GM12878 (cell line): ENCODE results near the gene KANK4. TPM values are rescaled to one million over a fixed set of nuclear protein-coding genes. Genes with fewer than 3 reads are reported as not detected.

Experiments used
- BHLHE40 ChIP-seq, 2 experiments: fragments of 450-650 bp in 1 of 2; IDR thresholded peaks; 2 replicates each; pipeline ENCODE4 v1.6.1; 2011 to 2017; ENCODE audit warnings: low read depth in 2 of 2, borderline replicate concordance in 1 of 2, improper control_type of control experiment in 1 of 2, low read length in 1 of 2, mild to moderate bottlenecking in 1 of 2
- CBX5 ChIP-seq: sonication (generic); IDR thresholded peaks from 2 replicates; pipeline ENCODE4 v1.6.1; 2016; ENCODE audit warnings: low read depth, moderate library complexity, mild to moderate bottlenecking, inconsistent platforms
- CREM ChIP-seq: IDR thresholded peaks from 2 replicates; pipeline ENCODE4 v1.6.1; 2014; ENCODE audit warnings: antibody characterized with exemption, low read depth
- E2F8 ChIP-seq: fragments of 450-650 bp; IDR thresholded peaks from 2 replicates; pipeline ENCODE4 v1.6.1; 2018; ENCODE audit warnings: mild to moderate bottlenecking, low read depth, moderate library complexity; ENCODE audit not compliant: partially characterized antibody
- IKZF2 ChIP-seq, 2 experiments: fragments of 450-650 bp; IDR thresholded peaks; 2 replicates each; pipeline ENCODE4 v1.6.1; 2017; ENCODE audit warnings: mild to moderate bottlenecking in 2 of 2, moderate library complexity in 2 of 2
- IRF3 ChIP-seq: fragments of 450-650 bp; IDR thresholded peaks from 2 replicates; pipeline ENCODE4 v1.6.1; 2014; ENCODE audit warnings: mild to moderate bottlenecking
- IRF4 ChIP-seq: IDR thresholded peaks from 2 replicates; pipeline ENCODE4 v1.6.1; 2011; ENCODE audit warnings: low read depth, low read length
- JUNB ChIP-seq: IDR thresholded peaks from 2 replicates; pipeline ENCODE4 v1.6.1; 2016; ENCODE audit warnings: antibody characterized with exemption, mild to moderate bottlenecking
- PAX5 ChIP-seq: IDR thresholded peaks from 2 replicates; pipeline ENCODE4 v1.6.1; 2011; ENCODE audit warnings: low read depth, low read length, borderline replicate concordance
- POLR2AphosphoS5 ChIP-seq: IDR thresholded peaks from 2 replicates; pipeline ENCODE4 v1.6.1; 2011; ENCODE audit warnings: mild to moderate bottlenecking, low read length, inconsistent platforms
- SMAD5 ChIP-seq: IDR thresholded peaks from 2 replicates; pipeline ENCODE4 v1.6.1; 2016; ENCODE audit warnings: antibody characterized with exemption, low read depth
- SMC3 ChIP-seq: IDR thresholded peaks from 2 replicates; pipeline ENCODE4 v1.6.1; 2011; ENCODE audit warnings: low read length, improper control_type of control experiment, borderline replicate concordance
- TBL1XR1 ChIP-seq: IDR thresholded peaks from 2 replicates; pipeline ENCODE4 v1.6.1; 2012; ENCODE audit warnings: low read depth, low read length, improper control_type of control experiment
- polyA plus RNA-seq, 11 experiments: library from polyadenylated mRNA; depleted of rRNA in 4 of 11; unstranded in 6 of 11; stranded (reverse) in 5 of 11; fragments of >200 nt; fragmentation: Nextera tagmentation in 4 of 11; fragmentation: Illumina TruSeq in 1 of 11; extraction: Ambion mirVana in 4 of 11; extraction: Trizol in 1 of 11; gene quantifications; 1 replicate in 1 of 11; 2 replicates in 10 of 11; pipeline versions ENCODE4 v1.2.1 to v1.2.3, GENCODE V29; 2011 to 2016; ENCODE audit warnings: inconsistent platforms in 2 of 11, missing spikeins in 2 of 11, low read depth in 1 of 11
- total RNA-seq, 4 experiments: library from RNA; depleted of rRNA in 3 of 4; stranded (reverse); fragments of >200 nt in 3 of 4; fragmentation: Illumina TruSeq in 1 of 4; extraction: Trizol in 1 of 4; gene quantifications; 2 replicates each; pipeline versions ENCODE4 v1.2.1 to v1.2.3, GENCODE V29; 2013 to 2021

KANK4 gene
- total and polyA plus RNA-seq, 10 of the 15 experiments (the other 5 are each of a cell fraction or from before 2014, with no cell fraction given) = not detected

- TF ChIP-seq E2F8 (no peak), PAX5 (no peak), TBL1XR1 (no peak), JUNB (no peak), CREM (no peak), IRF4 (no peak), IKZF2 (IDR thresholded peaks at IDR 0.05) (no peak), IRF3 (no peak), SMAD5 (no peak), SMC3 (no peak), POLR2AphosphoS5 (no peak), BHLHE40 (IDR thresholded peaks at IDR 0.05; ENCODE audit: borderline replicate concordance in 1 of 2, low read depth in 2 of 2, low read length in 1 of 2) (no peak), CBX5 (no peak)
Observed at GRCh38 chr1:62228883-62229187, 90.4 kb downstream of the KANK4 start (continued).
